ENCODE results near the gene ARHGAP30. TPM values are rescaled to one million over a fixed set of nuclear protein-coding genes. Genes with fewer than 3 reads are reported as not detected.

Gene ARHGAP30
- total and polyA plus RNA-seq, 2 of the 8 experiments (the other 6 are each of a cell fraction or from before 2014, with no cell fraction given): 0.27 to 0.39 TPM

DNA sequence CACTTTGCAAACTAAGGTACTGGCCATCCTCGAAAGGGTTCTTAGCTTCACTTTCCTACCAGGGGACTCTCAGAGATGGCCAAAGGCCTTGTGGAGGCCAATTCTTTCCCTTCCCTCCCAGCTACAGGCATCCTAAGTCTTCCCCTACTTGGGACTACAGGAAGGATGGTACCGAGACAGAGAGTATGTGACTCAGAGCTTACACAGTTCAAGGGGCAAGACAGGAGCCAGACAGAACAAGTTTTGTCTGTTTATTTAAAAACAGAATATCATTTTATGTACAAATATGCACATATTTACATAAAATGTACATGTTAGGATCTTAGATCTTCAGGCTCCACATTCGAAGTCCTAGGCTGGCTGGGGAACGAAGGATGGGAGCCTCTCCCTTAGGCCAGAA is 1.1 kb upstream of the ARHGAP30 start:
- no peak overlapping the region for H3K4me3 ChIP-seq (ENCODE audit: extremely low read depth in 1 of 4, insufficient read depth in 2 of 4, low read depth in 3 of 4, low read length in 4 of 4)
- no peak for FAIRE-seq
- H3K23me2 ChIP-seq (ENCODE audit: low read depth, low read length): no peaks in the 10 kb centered on the region
- no peak overlapping the region for H3K4me2 ChIP-seq (ENCODE audit: insufficient read depth in 1 of 2, low read depth in 2 of 2, low read length in 2 of 2)
- H3K14ac ChIP-seq (ENCODE audit: insufficient read length): no peak overlapping the region
- peaks cover 0 to 3% of the 10 kb centered on the region in 2 experiments for H4K20me1 ChIP-seq (replicated peaks in 1 of 2; ENCODE audit: control insufficient read depth in 1 of 2, insufficient read depth in 2 of 2, low read length in 2 of 2)
- 89% methylated on average over 4 of the region's 4 CpGs; no CpG with 5 or more reads in 1 of the 2 experiments for WGBS, 2 experiments (ENCODE audit: extremely low coverage in 1 of 2, insufficient coverage in 1 of 2, insufficient read length in 1 of 2, insufficient replicate concordance in 2 of 2, low coverage in 1 of 2, low lambda C conversion rate in 2 of 2, missing lambda C conversion rate in 1 of 2)
- H2AFZ ChIP-seq (ENCODE audit: low read length): no peak overlapping the region
- H2BK12ac ChIP-seq (ENCODE audit: low read depth, low read length): no peak overlapping the region
- no peak overlapping the region for H4K91ac ChIP-seq (replicated peaks; ENCODE audit: insufficient read length, low read length)
- no peak overlapping the region for H2BK20ac ChIP-seq (ENCODE audit: low read length)
- H4K5ac ChIP-seq (ENCODE audit: insufficient read length, low read depth, low read length): no peak overlapping the region
- no peak overlapping the region for H2BK15ac ChIP-seq (ENCODE audit: low read length)
- no peak for DNase-seq (ENCODE audit: low read depth in 1 of 2, low spot score in 2 of 2)
- H2AK5ac ChIP-seq (ENCODE audit: low read depth, low read length): no peak overlapping the region
- no peak overlapping the region for H4K8ac ChIP-seq (ENCODE audit: extremely low read depth, insufficient read depth, low read length)
- no peak overlapping the region for H3K4ac ChIP-seq (replicated peaks; ENCODE audit: insufficient read length, low read depth, low read length)
- H3K56ac ChIP-seq (replicated peaks; ENCODE audit: insufficient read length, low read depth, low read length): no peak overlapping the region
- POLR2A ChIA-PET (ENCODE audit: partially characterized antibody): interaction anchor here (0.8 to 2.5 kb wide), 6 partner anchors 11 to 159 kb away, joined by 3 to 6 read pairs (median 4); partner anchors contain the start of genes TSTD1 and USF1
- H3K36me3 ChIP-seq (ENCODE audit: control insufficient read depth in 2 of 4, insufficient read depth in 4 of 4, low read length in 3 of 4): no peaks in the 10 kb centered on the region
- H3K79me1 ChIP-seq (ENCODE audit: low read depth, low read length): no peaks in the 10 kb centered on the region
- CTCF ChIA-PET (ENCODE audit: partially characterized antibody): interaction anchor here (0.6 to 17.8 kb wide), 18 partner anchors 10 to 240 kb away, joined by 3 to 282 read pairs (median 4); partner anchors contain the start of genes KLHDC9, NECTIN4, TSTD1 and USF1
- no peaks in the 10 kb centered on the region for H3K79me2 ChIP-seq (ENCODE audit: control insufficient read depth in 1 of 2, insufficient read depth in 2 of 2, low read length in 2 of 2)
- no peak overlapping the region for H3K27ac ChIP-seq (ENCODE audit: low read depth, low read length)
- no peak overlapping the region for H3K18ac ChIP-seq (ENCODE audit: extremely low read depth, low read length)
- H3K9me3 ChIP-seq (ENCODE audit: insufficient read depth in 2 of 2, low read depth in 1 of 2, low read length in 1 of 2): no peaks in the 10 kb centered on the region
- H2BK120ac ChIP-seq (replicated peaks; ENCODE audit: low read depth, low read length): no peak overlapping the region
- TF ChIP-seq SAP30 (IDR thresholded peaks at IDR 0.05; ENCODE audit: insufficient read depth, insufficient replicate concordance, low read length): no peak
- no peak for TF ChIP-seq SIN3A (conservative IDR thresholded peaks at IDR 0.05 in 1 of 2, IDR thresholded peaks at IDR 0.05 in 1 of 2; ENCODE audit: low read depth in 1 of 2, low read length in 2 of 2)
- no peak for TF ChIP-seq SIRT6 (IDR thresholded peaks at IDR 0.05; ENCODE audit: low read length)
- TF ChIP-seq FOSL1 (IDR thresholded peaks at IDR 0.05; ENCODE audit: insufficient read depth, low read depth, low read length): no peak
- TF ChIP-seq, protein P1, sequence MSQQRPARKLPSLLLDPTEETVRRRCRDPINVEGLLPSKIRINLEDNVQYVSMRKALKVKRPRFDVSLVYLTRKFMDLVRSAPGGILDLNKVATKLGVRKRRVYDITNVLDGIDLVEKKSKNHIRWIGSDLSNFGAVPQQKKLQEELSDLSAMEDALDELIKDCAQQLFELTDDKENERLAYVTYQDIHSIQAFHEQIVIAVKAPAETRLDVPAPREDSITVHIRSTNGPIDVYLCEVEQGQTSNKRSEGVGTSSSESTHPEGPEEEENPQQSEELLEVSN (IDR thresholded peaks at IDR 0.05): no peak
- no peak for TF ChIP-seq RAD21 (IDR thresholded peaks at IDR 0.05 in 1 of 2, conservative IDR thresholded peaks at IDR 0.05 in 1 of 2; ENCODE audit: low read depth in 2 of 2, low read length in 2 of 2)
- no peak for TF ChIP-seq CHD2 (IDR thresholded peaks at IDR 0.05; ENCODE audit: low read length)
- H2BK5ac ChIP-seq (ENCODE audit: low read depth, low read length): no peak overlapping the region
- peaks cover 0 to 8% (median 3%) of the 10 kb centered on the region in 4 experiments; a peak in 3 of 7 replicates for H3K4me1 ChIP-seq (replicated peaks in 1 of 4; ENCODE audit: control insufficient read depth in 3 of 4, insufficient read depth in 4 of 4, low read length in 3 of 4)
- no peak overlapping the region for H3K23ac ChIP-seq (ENCODE audit: insufficient read length)
- no peaks in the 10 kb centered on the region for H3K27me3 ChIP-seq (replicated peaks in 1 of 4; ENCODE audit: control insufficient read depth in 3 of 4, extremely low read depth in 1 of 4, insufficient read depth in 3 of 4, low read length in 3 of 4)
- H3K9ac ChIP-seq (replicated peaks in 1 of 4; ENCODE audit: extremely low read depth in 1 of 4, low read depth in 3 of 4, low read length in 3 of 4): no peak overlapping the region

Data from H1 (cell line).